ENCODE results near the gene PDGFA. TPM values are rescaled to one million over a fixed set of nuclear protein-coding genes. Genes with fewer than 3 reads are reported as not detected.
A peak's percentile ranks its signal among the peaks of the same experiment; 100 is the strongest.

The PDGFA gene
- total and polyA plus RNA-seq, 4 donors: 21.8 to 40.6 (median 25.6) TPM

DNA sequence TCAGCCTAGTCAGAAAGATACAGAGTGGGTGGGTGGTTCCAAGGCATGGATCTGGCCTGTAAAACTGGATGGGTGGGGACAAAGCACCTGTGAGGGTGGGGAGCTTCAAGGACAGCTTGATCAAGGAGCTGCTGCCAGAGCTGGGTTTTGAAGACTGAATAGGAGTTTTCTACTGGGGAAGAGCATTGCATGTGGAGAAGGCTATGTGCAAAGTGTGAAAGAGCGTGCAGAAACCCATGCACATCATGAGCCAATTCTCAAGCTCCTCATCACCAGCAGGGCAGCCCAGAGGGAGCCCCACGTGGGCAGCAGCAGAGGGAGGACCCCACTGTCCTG lies 58.6 kb downstream of the PDGFA start:
- H3K27ac ChIP-seq (ENCODE audit: low read depth in 1 of 2, low read length in 1 of 2): no peak overlapping the region
- no peaks in the 10 kb centered on the region for H3K27me3 ChIP-seq (ENCODE audit: control insufficient read depth in 3 of 3, insufficient read depth in 3 of 3, low read length in 2 of 3)
- WGBS, 2 donors: 60 to 78% methylated on average over 2 of the region's 2 CpGs
- H3K4me1 ChIP-seq (ENCODE audit: control insufficient read depth in 5 of 5, insufficient read depth in 5 of 5, low read length in 5 of 5): peaks cover 0 to 33% (median 24%) of the 10 kb centered on the region in 5 donors
- ATAC-seq (ENCODE audit: insufficient read depth, low FRiP score) (no peak), DNase-seq (no peak)
- H3K4me3 ChIP-seq: no peak overlapping the region
- H3K9ac ChIP-seq (ENCODE audit: insufficient read depth in 1 of 2, low read length in 2 of 2): no peak overlapping the region
- no peaks in the 10 kb centered on the region for H3K36me3 ChIP-seq (ENCODE audit: control insufficient read depth in 4 of 4, insufficient read depth in 4 of 4, low read length in 4 of 4)
- H3K9me3 ChIP-seq (ENCODE audit: control insufficient read depth in 4 of 4, insufficient read depth in 3 of 4, low read length in 3 of 4): peaks cover 0 to 4% (median 0%) of the 10 kb centered on the region in 4 donors
- no peak for TF ChIP-seq CTCF (IDR thresholded peaks at IDR 0.05; ENCODE audit: control extremely low read depth, extremely low read depth)

DNA sequence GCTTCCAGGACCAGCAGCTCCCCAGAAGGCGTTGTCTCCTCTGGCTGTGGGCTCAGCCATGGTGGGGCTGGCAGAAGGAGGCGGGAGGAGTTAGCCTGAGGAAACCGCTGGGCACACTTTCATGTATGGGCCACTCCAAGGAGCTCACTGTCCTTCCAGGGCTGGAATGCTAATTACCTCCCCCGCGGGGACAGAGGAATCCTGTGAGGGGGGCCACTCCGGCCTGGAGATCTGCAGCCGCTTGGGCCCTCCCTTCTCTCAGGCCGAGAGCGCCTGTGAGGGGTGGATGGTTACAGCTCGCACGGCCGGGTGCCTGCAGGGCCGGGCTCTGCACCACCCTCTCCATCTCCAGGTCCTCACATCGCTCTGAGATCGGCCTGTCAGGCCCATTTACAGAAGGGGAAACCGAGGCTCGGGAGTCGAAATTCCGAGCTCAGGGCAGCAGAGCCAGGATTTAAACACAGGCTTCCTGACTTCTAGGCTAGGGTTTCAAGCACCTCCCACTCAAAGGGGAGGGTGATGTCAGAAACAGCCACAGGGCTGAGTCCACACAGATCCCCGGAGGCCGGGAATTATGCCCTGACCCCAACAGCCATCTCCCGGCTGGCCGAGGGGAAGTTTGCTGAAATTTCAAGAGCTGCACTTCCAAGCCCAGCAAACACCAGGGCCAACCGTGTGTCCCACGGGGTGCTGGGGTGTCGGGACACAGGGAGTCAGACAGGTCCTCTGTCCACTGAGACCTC lies 59.1 kb downstream of the PDGFA start:
- Histone ChIP-seq H3K36me3 (ENCODE audit: control insufficient read depth in 4 of 4, insufficient read depth in 4 of 4, low read length in 4 of 4) (no peaks in the 10 kb centered on the region), H3K4me3 (no peak overlapping the region), H3K4me1 (ENCODE audit: control insufficient read depth in 5 of 5, insufficient read depth in 5 of 5, low read length in 5 of 5) (peaks cover 0 to 34% (median 24%) of the 10 kb centered on the region in 5 donors), H3K9ac (ENCODE audit: insufficient read depth in 1 of 2, low read length in 2 of 2) (no peak overlapping the region), H3K27ac (ENCODE audit: low read depth in 1 of 2, low read length in 1 of 2) (no peak overlapping the region), H3K9me3 (ENCODE audit: control insufficient read depth in 4 of 4, insufficient read depth in 3 of 4, low read length in 3 of 4) (peaks cover 0 to 4% (median 0%) of the 10 kb centered on the region in 4 donors), H3K27me3 (ENCODE audit: control insufficient read depth in 3 of 3, insufficient read depth in 3 of 3, low read length in 2 of 3) (no peaks in the 10 kb centered on the region)
- TF ChIP-seq CTCF (IDR thresholded peaks at IDR 0.05; ENCODE audit: control extremely low read depth, extremely low read depth): no peak
- ATAC-seq (ENCODE audit: insufficient read depth, low FRiP score) (no peak), DNase-seq (peak in 2 of 3 donors; percentile 54 to 64)
- WGBS, 2 donors: 38 to 62% methylated on average over 26 of the region's 26 CpGs

- TF ChIP-seq CTCF (IDR thresholded peaks at IDR 0.05; ENCODE audit: control extremely low read depth, extremely low read depth): no peak
- 86 to 87% methylated on average over 6 of the region's 6 CpGs for WGBS, 2 donors
- Histone ChIP-seq H3K9ac (ENCODE audit: insufficient read depth in 1 of 2, low read length in 2 of 2) (no peak overlapping the region), H3K4me1 (ENCODE audit: control insufficient read depth in 5 of 5, insufficient read depth in 5 of 5, low read length in 5 of 5) (peaks cover 0 to 33% (median 29%) of the 10 kb centered on the region in 5 donors), H3K27me3 (ENCODE audit: control insufficient read depth in 3 of 3, insufficient read depth in 3 of 3, low read length in 2 of 3) (no peaks in the 10 kb centered on the region), H3K9me3 (ENCODE audit: control insufficient read depth in 4 of 4, insufficient read depth in 3 of 4, low read length in 3 of 4) (peaks cover 0 to 4% (median 0%) of the 10 kb centered on the region in 4 donors), H3K36me3 (ENCODE audit: control insufficient read depth in 4 of 4, insufficient read depth in 4 of 4, low read length in 4 of 4) (no peaks in the 10 kb centered on the region), H3K27ac (ENCODE audit: low read depth in 1 of 2, low read length in 1 of 2) (no peak overlapping the region), H3K4me3 (no peak overlapping the region)
- DNase-seq: no peak
- no peak for ATAC-seq (ENCODE audit: insufficient read depth, low FRiP score)
Measured at GRCh38 chr7:459584-460373, 59.9 kb downstream of the PDGFA start.
